Hematopoietic multipotent progenitor cell treated with erythropoietin and hydrocortisone succinate and interleukin-3 and kit ligand, for 4 days (in vitro differentiated cells): ENCODE data around the gene SLC4A5.
"Not testable (repeated sequence)": the region's sequence is repeated elsewhere in the genome, so short reads cannot be mapped to it uniquely, and the experiment has no call there.

ENCODE experiments used
- DNase-seq: peaks from one replicate; pipeline ENCODE4 v3.0.0-alpha.2; 2015

Gene SLC4A5

DNA sequence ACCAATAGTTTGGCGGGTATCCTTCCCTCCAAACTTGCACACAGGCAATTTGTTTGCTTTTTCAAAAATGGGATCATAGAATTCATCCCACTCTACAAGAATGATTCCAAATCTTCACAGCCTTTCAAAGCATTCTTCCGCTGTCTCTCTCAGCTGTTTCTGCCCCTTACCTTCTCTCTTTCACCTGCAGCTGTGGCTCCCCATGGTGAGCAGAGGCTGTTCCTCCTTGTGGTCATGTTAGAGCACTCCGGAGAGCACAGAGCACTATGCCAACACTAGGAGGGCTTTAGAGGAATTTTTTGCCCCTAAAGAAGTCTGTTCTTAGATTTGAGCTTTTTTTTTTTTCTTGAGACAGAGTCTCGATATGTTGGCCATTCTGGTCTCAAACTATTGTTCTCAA lies 114.4 kb downstream of the SLC4A5 start:
- no peak for DNase-seq

DNA sequence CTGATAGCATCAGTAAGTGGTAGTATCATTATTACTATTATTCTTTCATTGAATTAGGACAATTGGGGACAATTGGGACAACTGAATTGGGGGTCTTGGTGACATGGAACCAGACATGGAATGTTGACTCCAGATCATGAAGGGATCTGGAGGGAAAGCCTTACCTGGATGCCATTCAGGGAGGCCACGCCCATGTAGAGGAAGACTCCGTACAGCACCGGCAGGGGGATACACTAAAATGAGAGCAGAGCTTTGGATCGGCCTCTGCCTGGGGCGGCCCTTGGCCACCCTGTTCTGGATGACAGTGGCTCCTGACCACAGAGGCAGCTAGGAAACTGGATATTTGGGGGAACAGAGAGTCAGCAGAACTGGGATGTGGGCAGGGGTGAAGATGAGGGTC lies 115.6 kb downstream of the SLC4A5 start:
- DNase-seq: no peak

DNA sequence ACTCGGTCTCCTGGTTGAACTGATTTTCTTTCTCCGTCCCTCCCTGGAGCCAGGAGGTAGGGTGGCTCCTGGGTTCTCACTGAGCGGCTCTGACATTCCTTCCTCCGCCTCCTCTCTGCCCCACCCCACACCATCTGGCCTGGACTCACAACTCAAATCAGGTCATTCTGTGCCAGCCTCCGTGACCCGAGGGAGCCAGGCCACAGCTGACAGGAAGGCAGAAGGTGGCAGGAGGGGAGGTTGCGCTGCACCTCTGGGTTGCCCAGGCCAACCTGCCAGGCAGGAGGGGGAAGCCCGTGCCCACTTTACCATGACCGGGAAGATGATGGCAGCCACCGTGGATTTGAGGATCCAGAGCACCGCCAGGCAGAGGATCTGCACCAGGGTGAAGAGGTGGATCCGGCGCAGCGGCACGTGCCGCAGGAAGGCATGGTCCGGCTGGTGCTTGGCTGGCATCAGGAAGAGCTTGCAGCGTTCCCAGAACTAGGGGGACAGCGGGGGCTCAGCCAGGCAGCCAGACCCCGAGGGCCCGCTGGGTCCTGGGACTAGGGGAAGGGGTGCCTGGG lies 116.5 kb downstream of the SLC4A5 start:
- no peak for DNase-seq

- no peak for DNase-seq
These were observed 117.3 kb downstream of the SLC4A5 start for GRCh38 chr2:74225698-74226459.

DNA sequence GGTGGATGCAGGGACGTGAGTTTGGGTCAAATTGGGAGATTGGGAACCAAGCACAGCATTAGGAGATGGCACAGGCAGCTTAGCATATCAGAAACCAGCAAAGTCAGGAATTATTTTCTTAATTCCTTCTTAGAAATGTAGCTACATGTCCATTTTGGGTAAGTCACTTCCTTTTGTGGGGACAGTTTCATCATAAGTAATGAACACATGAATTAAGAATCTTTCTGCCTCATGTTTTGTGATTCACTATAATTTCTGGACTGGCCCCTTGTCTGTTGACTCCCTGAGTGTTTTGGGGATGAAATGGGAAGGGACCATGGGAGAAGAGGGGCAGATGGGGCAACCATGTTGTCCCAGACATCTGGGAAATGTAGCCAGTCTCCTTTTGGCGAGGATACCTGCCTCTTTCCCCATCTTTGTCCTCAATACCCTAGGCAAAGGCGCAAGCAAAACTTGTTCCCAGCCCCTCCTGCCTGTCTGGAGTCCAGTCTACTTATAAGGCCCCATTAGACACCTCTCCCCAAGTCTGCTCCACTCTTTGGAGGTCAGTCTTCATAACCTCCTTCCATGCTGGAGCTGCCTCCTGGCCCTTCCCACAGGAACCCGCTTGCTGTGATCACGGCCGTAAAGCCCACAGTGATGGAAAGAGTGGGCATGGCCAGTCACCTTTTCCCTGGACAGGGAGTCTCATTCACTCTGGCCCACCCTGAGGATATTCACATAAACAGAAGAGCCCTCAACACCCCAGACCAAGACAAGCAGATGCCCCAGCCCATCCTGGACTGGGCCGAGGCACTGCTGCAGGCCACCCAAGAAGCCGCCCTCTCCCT lies 119.1 kb downstream of the SLC4A5 start:
- no peak for DNase-seq

DNA sequence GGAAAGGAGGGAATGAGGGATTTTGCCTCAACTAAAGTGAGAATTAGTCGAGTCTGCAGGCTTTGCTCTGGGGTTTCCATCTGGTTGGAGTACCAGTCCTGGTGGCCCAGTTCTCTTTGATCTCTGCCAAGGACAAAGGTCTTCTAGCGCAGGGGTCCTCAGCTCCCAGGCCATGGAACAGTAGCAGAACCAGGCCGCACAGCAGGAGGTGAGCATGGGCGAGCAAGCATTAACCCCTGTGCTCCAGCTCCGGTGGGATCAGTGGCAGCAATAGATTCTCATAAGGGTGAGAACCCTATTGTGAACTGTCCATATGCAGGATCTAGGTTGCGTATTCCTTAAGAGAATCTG lies 120.9 kb downstream of the SLC4A5 start:
- no peak for DNase-seq

GRCh38 chr2:74221604-74222299 lies 121.5 kb downstream of the SLC4A5 start:
- DNase-seq: no peak

- no peak for DNase-seq
These were observed 122.1 kb downstream of the SLC4A5 start for GRCh38 chr2:74221091-74221490.

- no peak for DNase-seq
These were observed 123.2 kb downstream of the SLC4A5 start for GRCh38 chr2:74219846-74220486.

GRCh38 chr2:74216642-74217041 lies 126.6 kb downstream of the SLC4A5 start:
- no peak for DNase-seq

DNA sequence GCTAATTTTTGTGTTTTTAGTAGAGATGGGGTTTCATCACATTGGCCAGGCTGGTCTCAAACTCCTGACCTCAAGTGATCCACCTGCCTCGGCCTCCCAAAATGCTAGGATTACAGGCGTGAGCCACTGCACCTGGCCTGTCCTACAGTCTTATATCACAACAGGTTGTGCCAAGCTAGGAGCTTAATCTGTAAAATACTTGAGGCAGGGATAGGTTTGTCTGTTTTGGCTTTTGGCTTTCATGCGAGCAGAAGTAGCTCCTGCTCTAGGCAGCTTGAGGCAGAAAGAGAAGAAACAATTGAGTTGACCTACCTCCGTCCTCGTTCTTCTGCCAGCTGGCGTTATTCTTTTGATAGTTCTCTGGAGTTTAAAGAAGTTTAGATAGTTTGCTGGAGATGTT lies 127.4 kb downstream of the SLC4A5 start:
- DNase-seq: not testable (repeated sequence)

GRCh38 chr2:74212702-74213410 lies 130.4 kb downstream of the SLC4A5 start:
- no peak for DNase-seq

DNA sequence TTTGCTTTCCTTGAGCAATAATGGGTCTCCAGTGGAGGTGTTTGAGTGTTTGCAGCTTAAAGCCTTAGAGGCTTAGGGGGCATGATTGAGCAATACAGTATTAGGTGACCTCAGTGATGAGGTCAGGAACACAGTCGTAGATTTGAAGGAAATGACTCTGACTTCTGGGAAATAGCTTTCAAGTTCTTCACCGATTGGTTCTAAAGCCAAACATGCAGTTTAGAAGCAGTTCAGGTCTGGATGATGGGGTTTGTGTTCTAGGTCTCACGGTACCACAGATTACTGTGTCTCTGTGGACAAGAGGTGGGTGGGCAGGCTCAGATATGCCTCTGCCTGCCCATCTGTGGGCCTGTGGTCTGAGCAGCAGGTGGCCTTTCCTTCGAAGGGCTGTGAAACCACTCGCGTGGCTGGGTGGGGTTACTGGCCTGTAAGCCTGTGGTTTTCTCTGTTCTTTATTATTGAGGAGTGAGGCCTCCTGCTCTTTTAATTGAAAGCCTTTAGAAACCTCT lies 137.0 kb downstream of the SLC4A5 start:
- peak; percentile 89 for DNase-seq

- DNase-seq: peak; percentile 67
These were observed 137.6 kb downstream of the SLC4A5 start for GRCh38 chr2:74205596-74205995.

GRCh38 chr2:74205113-74205512 lies 138.1 kb downstream of the SLC4A5 start:
- DNase-seq: no peak

DNA sequence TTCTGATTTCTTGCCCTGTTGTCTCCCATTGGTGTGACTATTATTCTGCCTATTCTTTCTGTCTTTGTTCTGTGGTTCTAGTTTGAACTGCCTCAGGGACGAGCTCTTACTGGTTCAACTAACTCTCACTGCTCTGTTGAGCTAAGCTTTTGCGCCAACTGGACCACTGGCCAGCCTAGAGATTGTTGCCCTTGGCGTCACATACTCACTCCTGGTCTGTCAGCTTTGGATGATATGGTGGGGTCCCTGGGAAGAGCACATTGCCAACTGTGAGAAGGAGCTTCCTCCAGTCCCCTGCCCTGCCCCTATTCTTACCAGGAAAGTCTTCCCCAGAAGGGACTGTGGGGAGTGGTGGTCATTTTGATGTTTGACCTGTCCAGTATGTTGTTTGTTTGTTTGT lies 138.8 kb downstream of the SLC4A5 start:
- no peak for DNase-seq

GRCh38 chr2:74201596-74201995 lies 141.6 kb downstream of the SLC4A5 start:
- no peak for DNase-seq

GRCh38 chr2:74201196-74201595 lies 142.0 kb downstream of the SLC4A5 start:
- DNase-seq: no peak

GRCh38 chr2:74199871-74200305 lies 143.3 kb downstream of the SLC4A5 start:
- DNase-seq: no peak

DNA sequence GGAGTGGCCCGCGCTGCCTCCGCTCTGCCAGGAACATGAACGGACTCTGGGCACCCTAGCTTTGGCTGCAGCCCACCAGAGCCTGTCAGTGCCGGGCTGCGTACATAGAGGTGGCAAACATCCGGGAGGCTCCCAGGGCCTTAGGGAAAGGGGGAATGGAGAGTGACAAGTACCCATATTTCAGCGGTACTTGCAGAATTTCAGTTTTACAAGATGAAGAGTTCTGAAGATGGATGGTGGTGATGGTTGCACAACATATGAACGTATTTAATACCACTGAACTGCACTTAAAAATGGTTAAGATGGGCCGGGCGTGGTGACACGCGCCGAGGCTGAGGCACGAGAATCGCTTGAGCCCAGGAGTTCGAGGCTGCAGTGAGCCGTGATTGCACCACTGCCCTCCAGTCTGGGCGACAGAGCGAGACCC lies 143.9 kb downstream of the SLC4A5 start:
- DNase-seq: no peak

- peak; percentile 100 for DNase-seq
These were observed 144.5 kb downstream of the SLC4A5 start, which contains the start of gene MTHFD2 for GRCh38 chr2:74198461-74199274. Gene MTHFD2 (plus strand): TSS chr2:74198615. CDS start chr2:74198642, 27 bp downstream.
